HCT116 (cell line): ENCODE measurements around the gene PHKG2. TPM values are rescaled to one million over a fixed set of nuclear protein-coding genes. Genes with fewer than 3 reads are reported as not detected.

Experiments
- ATAC-seq: fragments of 200-7000 bp; cut with Tn5 transposase; 2 replicates; pipeline ENCODE4 v1.9.1; 2020; ENCODE audit warnings: mild to moderate bottlenecking, moderate library complexity
- BruUV-seq: library from RNA; stranded (reverse); fragments of 400-500 nt; replicated peaks from 2 replicates; lab custom pipeline; 2021; lab: Mats Ljungman, UMichigan
- CTCF ChIA-PET: fragments of 300-600 bp; sonication (Branson Sonifier 250); formaldehyde crosslinking; loops from one replicate; lab custom pipeline; 2021; ENCODE audit warnings: antibody characterized with exemption; lab: Charles Lee
- POLR2A ChIA-PET: fragments of 300-600, 350-600 bp; sonication (Branson Sonifier 250); formaldehyde crosslinking; loops from one replicate; lab custom pipeline; 2021; ENCODE audit warnings: antibody characterized with exemption; lab: Charles Lee
- RAD21 ChIA-PET, 2 experiments: fragments of 300-600 bp; sonication (Branson Sonifier 250); formaldehyde crosslinking; loops; one replicate each; lab custom pipeline; 2023; ENCODE audit warnings: low total read pairs in 2 of 2; ENCODE audit not compliant: uncharacterized antibody in 2 of 2, unreplicated experiment in 2 of 2, low non-redundant PET in 1 of 2; lab: Charles Lee
- DNase-seq: peaks from one replicate; pipeline ENCODE4 v3.0.0-alpha.2; 2010; ENCODE audit warnings: low read depth, low spot score
- H2AFZ ChIP-seq: fragments of 200-600 bp; shearing (Covaris generic), sonication (generic); 2 replicates; pipeline ENCODE4 v1.6.1; 2017; ENCODE audit warnings: low read depth, mixed run types, mixed read lengths, antibody characterized with exemption, low read length; ENCODE audit not compliant: poor library complexity, severe bottlenecking
- H3K27ac ChIP-seq: 2 replicates; pipeline ENCODE4 v1.5.1; 2012; ENCODE audit warnings: low read depth, low read length
- H3K27me3 ChIP-seq: fragments of 200-600 bp; sonication (generic); 2 replicates; pipeline ENCODE4 v1.6.1; 2016; ENCODE audit warnings: mixed run types, low read length, mixed read lengths; ENCODE audit not compliant: insufficient read depth
- H3K36me3 ChIP-seq, 2 experiments: fragments of 200-500 bp in 1 of 2; fragments of 200-600 bp in 1 of 2; sonication (Bioruptor generic) in 1 of 2; sonication (generic) in 1 of 2; 2 replicates each; pipeline versions ENCODE4 v1.5.1 to v1.6.1; 2014 to 2016; ENCODE audit warnings: low read length in 2 of 2, inconsistent platforms in 1 of 2, mixed read lengths in 1 of 2, mixed run types in 1 of 2; ENCODE audit not compliant: insufficient read depth in 2 of 2, control insufficient read depth in 1 of 2
- H3K4me1 ChIP-seq, 2 experiments: fragments of 200-600 bp in 1 of 2; sonication (generic) in 1 of 2; 2 replicates each; pipeline versions ENCODE4 v1.5.1 to v1.6.1; 2012 to 2017; ENCODE audit warnings: low read length in 2 of 2, inconsistent platforms in 1 of 2, mild to moderate bottlenecking in 1 of 2, mixed read lengths in 1 of 2, mixed run types in 1 of 2, moderate library complexity in 1 of 2; ENCODE audit not compliant: insufficient read depth in 2 of 2, control insufficient read depth in 1 of 2
- H3K4me2 ChIP-seq: fragments of 200-600 bp; sonication (generic); 2 replicates; pipeline ENCODE4 v1.6.1; 2017; ENCODE audit warnings: mixed run types, low read length, mixed read lengths
- H3K4me3 ChIP-seq, 2 experiments: fragments of 200-600 bp in 1 of 2; sonication (generic) in 1 of 2; replicated peaks in 1 of 2; 2 replicates each; pipeline ENCODE4 v1.5.1; 2011 to 2016; ENCODE audit warnings: low read length in 2 of 2, control low read depth in 1 of 2, low read depth in 1 of 2, mild to moderate bottlenecking in 1 of 2, mixed read lengths in 1 of 2, mixed run types in 1 of 2
- H3K79me2 ChIP-seq: fragments of 200-600 bp; sonication (generic); 2 replicates; pipeline ENCODE4 v1.6.1; 2017; ENCODE audit warnings: mild to moderate bottlenecking, mixed run types, low read length, moderate library complexity, mixed read lengths; ENCODE audit not compliant: insufficient read depth
- H3K9ac ChIP-seq: fragments of 200-600 bp; sonication (generic); 2 replicates; pipeline ENCODE4 v1.6.1; 2016; ENCODE audit warnings: low read length, mixed read lengths
- H3K9me2 ChIP-seq: fragments of 200-600 bp; sonication (generic), shearing (Covaris generic); 2 replicates; pipeline ENCODE4 v1.6.1; 2017; ENCODE audit warnings: mixed run types, mild to moderate bottlenecking, moderate library complexity; ENCODE audit not compliant: insufficient read depth
- H3K9me3 ChIP-seq, 2 experiments: fragments of 200-500 bp in 1 of 2; fragments of 200-600 bp in 1 of 2; sonication (Bioruptor generic) in 1 of 2; sonication (generic) in 1 of 2; 2 replicates each; pipeline ENCODE4 v1.6.1; 2014 to 2017; ENCODE audit warnings: low read length in 2 of 2, mixed read lengths in 2 of 2, inconsistent platforms in 1 of 2, low read depth in 1 of 2, mild to moderate bottlenecking in 1 of 2, mixed run types in 1 of 2, moderate library complexity in 1 of 2; ENCODE audit not compliant: control insufficient read depth in 1 of 2, insufficient read depth in 1 of 2
- H4K20me1 ChIP-seq: fragments of 200-600 bp; sonication (generic), shearing (Covaris generic); 2 replicates; pipeline ENCODE4 v1.6.1; 2017; ENCODE audit warnings: mixed run types, mild to moderate bottlenecking, moderate library complexity; ENCODE audit not compliant: insufficient read depth
- CBX3 ChIP-seq: IDR thresholded peaks from 2 replicates; pipeline ENCODE4 v1.6.1; 2012; ENCODE audit warnings: low read depth
- CEBPB ChIP-seq: IDR thresholded peaks from 2 replicates; pipeline ENCODE4 v1.6.1; 2012; ENCODE audit warnings: low read depth
- EGR1 ChIP-seq: IDR thresholded peaks from 2 replicates; pipeline ENCODE4 v1.6.1; 2012; ENCODE audit warnings: low read depth
- ELF1 ChIP-seq: IDR thresholded peaks from 2 replicates; pipeline ENCODE4 v1.6.1; 2012; ENCODE audit warnings: low read depth, borderline replicate concordance
- EZH2 ChIP-seq: fragments of 200-600 bp; sonication (generic); IDR thresholded peaks from 2 replicates; pipeline ENCODE4 v1.6.1; 2017; ENCODE audit warnings: antibody characterized with exemption, mixed run types
- EZH2phosphoT487 ChIP-seq: fragments of 200-600 bp; IDR thresholded peaks from 2 replicates; pipeline ENCODE4 v1.6.1; 2018; ENCODE audit warnings: antibody characterized with exemption, borderline replicate concordance
- FOSL1 ChIP-seq: IDR thresholded peaks from 2 replicates; pipeline ENCODE4 v1.6.1; 2012; ENCODE audit warnings: low read depth
- JUND ChIP-seq: IDR thresholded peaks from 2 replicates; pipeline ENCODE4 v1.6.1; 2012
- POLR2AphosphoS5 ChIP-seq: IDR thresholded peaks from 2 replicates; pipeline ENCODE4 v1.6.1; 2011; ENCODE audit warnings: mild to moderate bottlenecking, low read depth, low read length, moderate library complexity
- RAD21 ChIP-seq: IDR thresholded peaks from 2 replicates; pipeline ENCODE4 v1.6.1; 2012; ENCODE audit warnings: low read depth, mild to moderate bottlenecking
- SRF ChIP-seq: IDR thresholded peaks from 2 replicates; pipeline ENCODE4 v1.6.1; 2012; ENCODE audit warnings: low read depth
- TCF7L2 ChIP-seq: IDR thresholded peaks from 2 replicates; pipeline ENCODE4 v1.7.0; 2011; ENCODE audit warnings: borderline replicate concordance, inconsistent platforms; ENCODE audit not compliant: insufficient read depth, insufficient read length; ENCODE audit errors: extremely low read depth
- YY1 ChIP-seq: IDR thresholded peaks from 2 replicates; pipeline ENCODE4 v1.6.1; 2011; ENCODE audit warnings: low read length, low read depth, moderate library complexity, mild to moderate bottlenecking; ENCODE audit not compliant: insufficient replicate concordance; ENCODE audit errors: extremely low read depth
- ZFX ChIP-seq: fragments of 450-650 bp; IDR thresholded peaks from 2 replicates; pipeline ENCODE4 v1.6.1; 2017
- intact Hi-C: fragments of 100-400 bp; cut with micrococcal nuclease; formaldehyde crosslinking; loops from 2 replicates; pipeline ENCODE4 v1.10.0; 2022
- total RNA-seq: library from RNA; stranded (reverse); gene quantifications from one replicate; pipeline ENCODE4 v1.2.1, GENCODE V29; 2021; ENCODE audit not compliant: unreplicated experiment
- TF ChIP-seq, protein P1 (sequence below): IDR thresholded peaks from 2 replicates; pipeline ENCODE4 v1.6.1; 2011; ENCODE audit warnings: mild to moderate bottlenecking, low read length, moderate library complexity; ENCODE audit not compliant: insufficient replicate concordance; ENCODE audit errors: extremely low read depth
- TF ChIP-seq, protein P2 (sequence below): IDR thresholded peaks from 2 replicates; pipeline ENCODE4 v1.6.1; 2012; ENCODE audit warnings: low read depth
- TF ChIP-seq, protein P3 (sequence below): IDR thresholded peaks from 2 replicates; pipeline ENCODE4 v1.6.1; 2012
- TF ChIP-seq, protein P4 (sequence below), 3 experiments: fragments of 200-600 bp in 1 of 3; sonication (generic) in 1 of 3; IDR thresholded peaks in 2 of 3; conservative IDR thresholded peaks in 1 of 3; 2 replicates each; pipeline ENCODE4 v1.5.1; 2012 to 2017; ENCODE audit warnings: low read depth in 2 of 3, low read length in 2 of 3, antibody characterized with exemption in 1 of 3, borderline replicate concordance in 1 of 3, control low read depth in 1 of 3, mild to moderate bottlenecking in 1 of 3, mixed read lengths in 1 of 3, mixed run types in 1 of 3, moderate library complexity in 1 of 3; ENCODE audit not compliant: insufficient read depth in 1 of 3
- TF ChIP-seq, protein P5 (sequence below): IDR thresholded peaks from 2 replicates; pipeline ENCODE4 v1.6.1; 2012

PHKG2 gene
- total RNA-seq, 1 experiment from 2014 or later: 32.6 TPM

DNA sequence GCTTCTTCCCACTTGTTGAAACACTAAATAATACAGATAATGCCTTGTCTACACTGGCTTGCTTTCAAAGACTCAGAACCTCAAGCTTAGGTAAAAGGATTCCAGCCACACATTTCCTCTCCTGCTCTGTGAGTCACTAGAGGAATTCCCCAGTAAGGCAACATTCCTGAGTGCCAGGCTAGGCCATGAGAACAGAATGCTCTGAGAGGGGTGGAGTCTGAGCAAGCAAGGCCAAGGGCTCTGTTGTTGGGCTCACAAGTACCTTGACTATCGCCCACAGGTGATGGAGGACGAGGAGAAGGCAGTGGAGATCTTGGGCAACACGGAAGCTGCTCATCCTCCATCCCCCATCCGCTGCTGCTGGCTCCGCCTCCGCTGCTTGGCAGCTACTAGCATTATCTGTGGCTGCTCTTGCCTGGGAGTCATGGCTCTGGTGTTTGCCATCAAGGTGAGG is 6.7 kb upstream of the PHKG2 start (continued):
- no peak; the same call in 1 of the 2 replicates for TF ChIP-seq CEBPB
- peak; percentile 50; the same call in 1 of the 2 replicates for TF ChIP-seq SRF
- peak; percentile 58; the same call in 1 of the 2 replicates for TF ChIP-seq FOSL1

DNA sequence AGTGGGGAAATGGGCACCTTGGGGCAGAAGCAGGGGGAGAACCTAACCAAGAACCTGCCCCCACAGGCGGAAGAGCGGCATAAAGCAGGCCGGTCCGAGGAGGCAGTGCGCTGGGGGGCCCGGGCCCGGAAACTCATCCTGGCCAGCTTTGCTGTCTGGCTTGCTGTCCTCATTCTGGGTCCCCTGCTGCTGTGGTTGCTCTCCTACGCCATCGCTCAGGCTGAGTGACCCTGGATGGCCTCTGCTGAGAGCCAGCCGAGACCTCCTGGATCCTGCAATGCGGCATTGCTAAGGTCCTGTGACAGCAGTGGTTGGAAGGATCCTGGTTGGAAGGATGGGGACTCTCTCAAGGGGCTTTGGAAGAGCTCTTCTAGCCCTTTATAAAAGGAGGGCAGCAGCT is 4.5 kb upstream of the PHKG2 start:
- H3K27ac ChIP-seq: no peak overlapping the region; the same call in 1 of the 2 replicates
- ATAC-seq: no peak
- ChIA-PET RAD21 (no interaction called here), POLR2A (no interaction called here), CTCF (no interaction called here)
- no peaks in the 10 kb centered on the region for H4K20me1 ChIP-seq
- peaks cover 37 to 51% of the 10 kb centered on the region in 2 experiments for H3K4me1 ChIP-seq
- H3K27me3 ChIP-seq: no peaks in the 10 kb centered on the region
- no peaks in the 10 kb centered on the region for H3K9me3 ChIP-seq
- H3K4me3 ChIP-seq: no peak overlapping the region
- no peak overlapping the region for H3K4me2 ChIP-seq
- peaks cover 8 to 30% of the 10 kb centered on the region in 2 experiments; a peak in 3 of 4 replicates for H3K36me3 ChIP-seq
- H3K9ac ChIP-seq: no peak overlapping the region
- peaks cover 25% of the 10 kb centered on the region for H3K79me2 ChIP-seq
- H2AFZ ChIP-seq: no peak overlapping the region
- intact Hi-C loops: no loop called here
- no peak for DNase-seq
- no peaks in the 10 kb centered on the region for H3K9me2 ChIP-seq
- BruUV-seq: no TSS peak
- TF ChIP-seq EZH2 (no peak), ZFX (no peak), POLR2AphosphoS5 (no peak), EGR1 (no peak), TCF7L2 (no peak), RAD21 (no peak), EZH2phosphoT487 (no peak), YY1 (no peak), FOSL1 (no peak), CBX3 (no peak), CEBPB (no peak), JUND (no peak), ELF1 (no peak)
- TF ChIP-seq, protein P1, sequence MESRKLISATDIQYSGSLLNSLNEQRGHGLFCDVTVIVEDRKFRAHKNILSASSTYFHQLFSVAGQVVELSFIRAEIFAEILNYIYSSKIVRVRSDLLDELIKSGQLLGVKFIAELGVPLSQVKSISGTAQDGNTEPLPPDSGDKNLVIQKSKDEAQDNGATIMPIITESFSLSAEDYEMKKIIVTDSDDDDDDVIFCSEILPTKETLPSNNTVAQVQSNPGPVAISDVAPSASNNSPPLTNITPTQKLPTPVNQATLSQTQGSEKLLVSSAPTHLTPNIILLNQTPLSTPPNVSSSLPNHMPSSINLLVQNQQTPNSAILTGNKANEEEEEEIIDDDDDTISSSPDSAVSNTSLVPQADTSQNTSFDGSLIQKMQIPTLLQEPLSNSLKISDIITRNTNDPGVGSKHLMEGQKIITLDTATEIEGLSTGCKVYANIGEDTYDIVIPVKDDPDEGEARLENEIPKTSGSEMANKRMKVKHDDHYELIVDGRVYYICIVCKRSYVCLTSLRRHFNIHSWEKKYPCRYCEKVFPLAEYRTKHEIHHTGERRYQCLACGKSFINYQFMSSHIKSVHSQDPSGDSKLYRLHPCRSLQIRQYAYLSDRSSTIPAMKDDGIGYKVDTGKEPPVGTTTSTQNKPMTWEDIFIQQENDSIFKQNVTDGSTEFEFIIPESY: no peak
- TF ChIP-seq, protein P2, sequence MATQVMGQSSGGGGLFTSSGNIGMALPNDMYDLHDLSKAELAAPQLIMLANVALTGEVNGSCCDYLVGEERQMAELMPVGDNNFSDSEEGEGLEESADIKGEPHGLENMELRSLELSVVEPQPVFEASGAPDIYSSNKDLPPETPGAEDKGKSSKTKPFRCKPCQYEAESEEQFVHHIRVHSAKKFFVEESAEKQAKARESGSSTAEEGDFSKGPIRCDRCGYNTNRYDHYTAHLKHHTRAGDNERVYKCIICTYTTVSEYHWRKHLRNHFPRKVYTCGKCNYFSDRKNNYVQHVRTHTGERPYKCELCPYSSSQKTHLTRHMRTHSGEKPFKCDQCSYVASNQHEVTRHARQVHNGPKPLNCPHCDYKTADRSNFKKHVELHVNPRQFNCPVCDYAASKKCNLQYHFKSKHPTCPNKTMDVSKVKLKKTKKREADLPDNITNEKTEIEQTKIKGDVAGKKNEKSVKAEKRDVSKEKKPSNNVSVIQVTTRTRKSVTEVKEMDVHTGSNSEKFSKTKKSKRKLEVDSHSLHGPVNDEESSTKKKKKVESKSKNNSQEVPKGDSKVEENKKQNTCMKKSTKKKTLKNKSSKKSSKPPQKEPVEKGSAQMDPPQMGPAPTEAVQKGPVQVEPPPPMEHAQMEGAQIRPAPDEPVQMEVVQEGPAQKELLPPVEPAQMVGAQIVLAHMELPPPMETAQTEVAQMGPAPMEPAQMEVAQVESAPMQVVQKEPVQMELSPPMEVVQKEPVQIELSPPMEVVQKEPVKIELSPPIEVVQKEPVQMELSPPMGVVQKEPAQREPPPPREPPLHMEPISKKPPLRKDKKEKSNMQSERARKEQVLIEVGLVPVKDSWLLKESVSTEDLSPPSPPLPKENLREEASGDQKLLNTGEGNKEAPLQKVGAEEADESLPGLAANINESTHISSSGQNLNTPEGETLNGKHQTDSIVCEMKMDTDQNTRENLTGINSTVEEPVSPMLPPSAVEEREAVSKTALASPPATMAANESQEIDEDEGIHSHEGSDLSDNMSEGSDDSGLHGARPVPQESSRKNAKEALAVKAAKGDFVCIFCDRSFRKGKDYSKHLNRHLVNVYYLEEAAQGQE: no peak
- TF ChIP-seq, protein P3, sequence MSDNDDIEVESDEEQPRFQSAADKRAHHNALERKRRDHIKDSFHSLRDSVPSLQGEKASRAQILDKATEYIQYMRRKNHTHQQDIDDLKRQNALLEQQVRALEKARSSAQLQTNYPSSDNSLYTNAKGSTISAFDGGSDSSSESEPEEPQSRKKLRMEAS: no peak
- TF ChIP-seq, protein P4, sequence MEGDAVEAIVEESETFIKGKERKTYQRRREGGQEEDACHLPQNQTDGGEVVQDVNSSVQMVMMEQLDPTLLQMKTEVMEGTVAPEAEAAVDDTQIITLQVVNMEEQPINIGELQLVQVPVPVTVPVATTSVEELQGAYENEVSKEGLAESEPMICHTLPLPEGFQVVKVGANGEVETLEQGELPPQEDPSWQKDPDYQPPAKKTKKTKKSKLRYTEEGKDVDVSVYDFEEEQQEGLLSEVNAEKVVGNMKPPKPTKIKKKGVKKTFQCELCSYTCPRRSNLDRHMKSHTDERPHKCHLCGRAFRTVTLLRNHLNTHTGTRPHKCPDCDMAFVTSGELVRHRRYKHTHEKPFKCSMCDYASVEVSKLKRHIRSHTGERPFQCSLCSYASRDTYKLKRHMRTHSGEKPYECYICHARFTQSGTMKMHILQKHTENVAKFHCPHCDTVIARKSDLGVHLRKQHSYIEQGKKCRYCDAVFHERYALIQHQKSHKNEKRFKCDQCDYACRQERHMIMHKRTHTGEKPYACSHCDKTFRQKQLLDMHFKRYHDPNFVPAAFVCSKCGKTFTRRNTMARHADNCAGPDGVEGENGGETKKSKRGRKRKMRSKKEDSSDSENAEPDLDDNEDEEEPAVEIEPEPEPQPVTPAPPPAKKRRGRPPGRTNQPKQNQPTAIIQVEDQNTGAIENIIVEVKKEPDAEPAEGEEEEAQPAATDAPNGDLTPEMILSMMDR (IDR thresholded peaks at IDR 0.05 in 2 of 3, conservative IDR thresholded peaks at IDR 0.05 in 1 of 3; ENCODE audit: borderline replicate concordance in 1 of 3, insufficient read depth in 1 of 3, low read depth in 2 of 3, low read length in 2 of 3): no peak
- TF ChIP-seq, protein P5, sequence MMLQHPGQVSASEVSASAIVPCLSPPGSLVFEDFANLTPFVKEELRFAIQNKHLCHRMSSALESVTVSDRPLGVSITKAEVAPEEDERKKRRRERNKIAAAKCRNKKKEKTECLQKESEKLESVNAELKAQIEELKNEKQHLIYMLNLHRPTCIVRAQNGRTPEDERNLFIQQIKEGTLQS: no peak
